Mesenchymal stem cell (in vitro differentiated cells and primary cell): ENCODE results near the gene DLK2.
A peak's percentile ranks its signal among the peaks of the same experiment; 100 is the strongest.

Experiments used
- DNase-seq: peaks from one replicate; pipeline ENCODE4 v3.0.0-alpha.2; 2013
- H2AFZ ChIP-seq: one replicate; pipeline ENCODE4 v1.6.1; 2013; ENCODE audit warnings: low read depth, mild to moderate bottlenecking, control low read depth, inconsistent platforms, low read length, moderate library complexity
- H2AK5ac ChIP-seq: 2 replicates; pipeline ENCODE4 v1.6.1; 2013; ENCODE audit warnings: low read length, moderate library complexity, mild to moderate bottlenecking, inconsistent platforms; ENCODE audit not compliant: severe bottlenecking
- H2BK120ac ChIP-seq: one replicate; pipeline ENCODE4 v1.6.1; 2013; ENCODE audit warnings: low read depth, mild to moderate bottlenecking, inconsistent platforms, low read length, moderate library complexity
- H2BK12ac ChIP-seq, 2 experiments: one replicate each; pipeline ENCODE4 v1.6.1; 2013; ENCODE audit warnings: inconsistent platforms in 2 of 2, low read length in 2 of 2, mild to moderate bottlenecking in 2 of 2, moderate library complexity in 2 of 2, control low read depth in 1 of 2
- H2BK15ac ChIP-seq: one replicate; pipeline ENCODE4 v1.6.1; 2013; ENCODE audit warnings: mild to moderate bottlenecking, low read depth, inconsistent platforms; ENCODE audit not compliant: poor library complexity, severe bottlenecking
- H2BK5ac ChIP-seq: 2 replicates; pipeline ENCODE4 v1.6.1; 2013; ENCODE audit warnings: low read depth, mild to moderate bottlenecking, low read length, control low read depth, inconsistent platforms; ENCODE audit not compliant: poor library complexity, severe bottlenecking
- H3K14ac ChIP-seq, 2 experiments: one replicate each; pipeline ENCODE4 v1.6.1; 2013; ENCODE audit warnings: inconsistent platforms in 2 of 2, low read length in 2 of 2, control low read depth in 1 of 2, mild to moderate bottlenecking in 1 of 2, moderate library complexity in 1 of 2
- H3K18ac ChIP-seq, 2 experiments: one replicate each; pipeline ENCODE4 v1.6.1; 2013; ENCODE audit warnings: inconsistent platforms in 2 of 2, low read length in 2 of 2, control low read depth in 1 of 2, low read depth in 1 of 2, mild to moderate bottlenecking in 1 of 2
- H3K23ac ChIP-seq, 2 experiments: one replicate each; pipeline ENCODE4 v1.6.1; 2013; ENCODE audit warnings: inconsistent platforms in 2 of 2, low read length in 2 of 2, mild to moderate bottlenecking in 2 of 2, moderate library complexity in 2 of 2, control low read depth in 1 of 2
- H3K27ac ChIP-seq: 2 replicates; pipeline ENCODE4 v1.5.1; 2013; ENCODE audit warnings: mild to moderate bottlenecking, moderate library complexity, low read length, control low read depth, inconsistent platforms; ENCODE audit not compliant: poor library complexity, severe bottlenecking
- H3K27me3 ChIP-seq, 2 experiments: 2 replicates each; pipeline versions ENCODE4 v1.6.1 to v1.7.0; 2013; ENCODE audit warnings: low read length in 2 of 2, mild to moderate bottlenecking in 2 of 2, moderate library complexity in 2 of 2, control low read depth in 1 of 2, inconsistent platforms in 1 of 2; ENCODE audit not compliant: control insufficient read depth in 1 of 2, insufficient read depth in 1 of 2
- H3K36me3 ChIP-seq, 2 experiments: 2 replicates each; pipeline versions ENCODE4 v1.6.1 to v1.7.0; 2013; ENCODE audit warnings: low read length in 2 of 2, control low read depth in 1 of 2, inconsistent platforms in 1 of 2, low read depth in 1 of 2, mild to moderate bottlenecking in 1 of 2; ENCODE audit not compliant: insufficient read depth in 2 of 2, control insufficient read depth in 1 of 2
- H3K4ac ChIP-seq, 2 experiments: one replicate each; pipeline ENCODE4 v1.6.1; 2013; ENCODE audit warnings: inconsistent platforms in 2 of 2, low read length in 2 of 2, mild to moderate bottlenecking in 2 of 2, moderate library complexity in 2 of 2, control low read depth in 1 of 2, low read depth in 1 of 2
- H3K4me1 ChIP-seq: 2 replicates; pipeline ENCODE4 v1.6.1; 2013; ENCODE audit warnings: low read depth, low read length, control low read depth; ENCODE audit not compliant: control insufficient read depth, insufficient read depth
- H3K4me2 ChIP-seq: 2 replicates; pipeline ENCODE4 v1.6.1; 2013; ENCODE audit warnings: low read length, mild to moderate bottlenecking, inconsistent platforms; ENCODE audit not compliant: poor library complexity, severe bottlenecking
- H3K4me3 ChIP-seq, 2 experiments: 2 replicates each; pipeline versions ENCODE4 v1.5.1 to v1.7.0; 2013; ENCODE audit warnings: low read length in 2 of 2, mild to moderate bottlenecking in 2 of 2, control low read depth in 1 of 2, low read depth in 1 of 2; ENCODE audit not compliant: insufficient read depth in 1 of 2
- H3K79me1 ChIP-seq: replicated peaks from 2 replicates; pipeline ENCODE4 v1.6.1; 2013; ENCODE audit warnings: mild to moderate bottlenecking, control low read depth, low read length, inconsistent platforms; ENCODE audit not compliant: poor library complexity, severe bottlenecking
- H3K9ac ChIP-seq: 2 replicates; pipeline ENCODE4 v1.7.0; 2013; ENCODE audit warnings: mild to moderate bottlenecking, low read length, moderate library complexity
- H3K9me3 ChIP-seq: 2 replicates; pipeline ENCODE4 v1.7.0; 2013; ENCODE audit warnings: mild to moderate bottlenecking, low read length; ENCODE audit not compliant: control insufficient read depth
- H4K8ac ChIP-seq: one replicate; pipeline ENCODE4 v1.6.1; 2013; ENCODE audit warnings: inconsistent platforms, mild to moderate bottlenecking, low read length, moderate library complexity
- H4K91ac ChIP-seq: one replicate; pipeline ENCODE4 v1.6.1; 2013; ENCODE audit warnings: mild to moderate bottlenecking, low read length, inconsistent platforms
- WGBS: methylation state at CpG from one replicate; pipeline ENCODE4 v1.1.7; 2013; ENCODE audit warnings: mixed read lengths; 5-methylcytosine and 5-hydroxymethylcytosine counted together

The DLK2 gene

GRCh38 chr6:43496370-43497128 lies 41.2 kb upstream of the DLK2 start:
- DNase-seq: peak; percentile 54
- Histone ChIP-seq H2AFZ (no peak overlapping the region), H4K91ac (no peak overlapping the region), H2BK12ac (no peak overlapping the region), H3K23ac (no peak overlapping the region), H3K18ac (no peak overlapping the region), H2BK15ac (no peak overlapping the region), H3K27me3 (no peaks in the 10 kb centered on the region), H3K36me3 (peaks cover 42 to 50% of the 10 kb centered on the region in 2 experiments), H3K4me2 (peak overlapping the region; percentile 2), H3K9me3 (no peaks in the 10 kb centered on the region), H3K4me1 (peaks cover 33% of the 10 kb centered on the region), H2AK5ac (peak overlapping the region; percentile 36), H3K4me3 (no peak overlapping the region), H3K79me1 (peaks cover 35% of the 10 kb centered on the region), H3K27ac (no peak overlapping the region), H4K8ac (no peak overlapping the region), H2BK120ac (no peak overlapping the region), H2BK5ac (no peak overlapping the region), H3K4ac (no peak overlapping the region), H3K9ac (no peak overlapping the region), H3K14ac (no peak overlapping the region)
- 51% methylated on average over 13 of the region's 18 CpGs for WGBS

DNA sequence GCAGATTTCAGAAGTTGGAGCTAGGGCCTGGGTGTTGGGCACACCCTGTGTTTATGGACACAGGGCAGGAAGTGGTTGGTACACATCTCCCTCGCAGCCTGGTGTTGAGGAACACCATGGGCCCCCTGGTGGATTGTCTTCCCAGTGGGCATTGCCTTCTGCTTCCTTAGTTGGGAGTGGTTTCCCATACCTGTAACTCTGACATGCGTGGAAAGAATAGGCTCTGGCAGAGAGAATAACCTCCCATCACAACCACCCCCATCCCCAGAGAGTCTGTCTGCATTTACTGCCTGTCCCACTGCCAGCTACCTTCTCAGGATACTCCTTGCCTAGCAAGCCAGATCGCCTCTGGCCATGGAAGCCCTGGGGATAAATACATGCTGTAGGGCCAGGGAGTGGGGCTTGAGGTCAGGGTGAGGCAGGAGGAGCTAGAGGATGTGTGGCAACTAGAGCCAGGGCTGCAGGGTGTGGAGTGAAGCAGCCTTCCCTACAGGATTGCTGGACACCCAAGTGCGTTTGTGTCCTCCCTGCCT lies 40.1 kb upstream of the DLK2 start:
- Histone ChIP-seq H3K4me2 (no peak overlapping the region), H3K14ac (peak overlapping the region in 1 of 2 experiments; percentile 84), H3K18ac (peak overlapping the region in 1 of 2 experiments; percentile 11), H3K4me3 (no peak overlapping the region), H3K36me3 (peaks cover 32 to 40% of the 10 kb centered on the region in 2 experiments), H3K27me3 (no peaks in the 10 kb centered on the region), H2AFZ (no peak overlapping the region), H3K9ac (no peak overlapping the region), H3K9me3 (no peaks in the 10 kb centered on the region), H2AK5ac (no peak overlapping the region), H4K91ac (no peak overlapping the region), H2BK120ac (no peak overlapping the region), H3K27ac (no peak overlapping the region), H3K4ac (peak overlapping the region; percentile 9 to 44), H3K79me1 (peaks cover 33% of the 10 kb centered on the region), H3K23ac (peak overlapping the region in 1 of 2 experiments; percentile 23), H2BK15ac (no peak overlapping the region), H3K4me1 (peaks cover 33% of the 10 kb centered on the region), H2BK12ac (no peak overlapping the region), H4K8ac (no peak overlapping the region), H2BK5ac (no peak overlapping the region)
- WGBS: 90% methylated on average over 4 of the region's 4 CpGs
- peak; percentile 32 for DNase-seq

DNA sequence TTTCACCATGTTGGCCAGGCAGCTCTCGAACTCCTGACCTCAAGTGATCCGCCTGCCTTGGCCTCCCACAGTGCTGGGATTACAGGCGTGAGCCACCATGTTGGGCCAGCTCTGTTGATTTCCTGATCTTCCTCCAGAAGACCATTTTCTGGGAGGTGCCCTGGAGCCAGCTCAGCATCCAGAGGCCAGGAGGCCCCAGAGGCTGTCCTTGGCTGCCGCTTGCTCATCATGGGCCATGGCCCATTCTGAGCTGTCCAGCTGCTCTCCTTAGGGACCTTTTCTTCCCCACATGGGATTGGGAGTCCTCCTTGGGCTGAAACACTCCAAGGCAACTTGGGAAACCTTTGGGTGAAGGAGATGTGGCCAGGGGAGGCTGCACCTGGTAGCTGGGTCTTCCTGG lies 39.4 kb upstream of the DLK2 start:
- H2BK5ac ChIP-seq: no peak overlapping the region
- H2BK15ac ChIP-seq: no peak overlapping the region
- no peak overlapping the region for H2AFZ ChIP-seq
- H3K9me3 ChIP-seq: no peaks in the 10 kb centered on the region
- no peak overlapping the region for H3K4me3 ChIP-seq
- H2BK12ac ChIP-seq: no peak overlapping the region
- peaks cover 33% of the 10 kb centered on the region for H3K4me1 ChIP-seq
- H3K79me1 ChIP-seq: peaks cover 33% of the 10 kb centered on the region
- H3K9ac ChIP-seq: no peak overlapping the region
- H3K36me3 ChIP-seq: peaks cover 25 to 37% of the 10 kb centered on the region in 2 experiments
- H2AK5ac ChIP-seq: no peak overlapping the region
- no peak overlapping the region for H3K14ac ChIP-seq
- H4K8ac ChIP-seq: no peak overlapping the region
- H3K18ac ChIP-seq: no peak overlapping the region
- H3K27me3 ChIP-seq: no peaks in the 10 kb centered on the region
- H3K23ac ChIP-seq: no peak overlapping the region
- DNase-seq: no peak
- no peak overlapping the region for H3K4ac ChIP-seq
- H2BK120ac ChIP-seq: no peak overlapping the region
- WGBS: 97% methylated on average over 4 of the region's 4 CpGs
- H4K91ac ChIP-seq: peak overlapping the region; percentile 1
- no peak overlapping the region for H3K4me2 ChIP-seq
- H3K27ac ChIP-seq: no peak overlapping the region

DNA sequence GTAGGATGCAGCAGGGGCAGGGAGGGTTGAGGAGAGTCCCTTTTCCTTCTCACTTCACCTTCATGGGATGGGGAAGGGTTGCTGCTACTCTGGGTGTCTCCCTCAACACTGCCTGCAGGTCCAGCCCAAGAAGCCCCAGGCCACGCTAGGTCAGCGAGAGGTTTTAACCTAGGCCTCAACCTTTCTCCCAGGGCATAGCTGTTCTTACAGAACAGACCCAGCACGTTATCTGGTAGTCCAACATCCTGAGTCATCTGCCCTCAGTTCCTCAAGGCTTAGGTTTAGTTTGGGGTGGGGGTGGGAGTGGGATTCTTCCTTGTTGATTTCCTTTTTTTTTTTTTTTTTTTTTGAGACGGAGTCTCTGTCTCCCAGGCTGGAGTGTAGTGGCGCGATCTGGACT lies 39.0 kb upstream of the DLK2 start:
- Histone ChIP-seq H3K9ac (no peak overlapping the region), H3K14ac (no peak overlapping the region), H4K8ac (no peak overlapping the region), H4K91ac (no peak overlapping the region), H3K4ac (no peak overlapping the region), H3K4me3 (no peak overlapping the region), H3K9me3 (no peaks in the 10 kb centered on the region), H2AK5ac (no peak overlapping the region), H3K18ac (no peak overlapping the region), H2BK15ac (no peak overlapping the region), H2BK5ac (no peak overlapping the region), H2AFZ (no peak overlapping the region), H3K27ac (no peak overlapping the region), H3K4me1 (peaks cover 34% of the 10 kb centered on the region), H3K4me2 (no peak overlapping the region), H3K23ac (no peak overlapping the region), H3K27me3 (no peaks in the 10 kb centered on the region), H2BK12ac (peak overlapping the region in 1 of 2 experiments; percentile 25), H3K79me1 (peaks cover 33% of the 10 kb centered on the region), H2BK120ac (no peak overlapping the region), H3K36me3 (peaks cover 20 to 38% of the 10 kb centered on the region in 2 experiments)
- no peak for DNase-seq
- 98% methylated on average over 4 of the region's 6 CpGs for WGBS
